Gastroesophageal sphincter (tissue), 3 donors: ENCODE results near the gene ARHGEF17.

Source experiments
- EP300 ChIP-seq: sonication (generic); formaldehyde crosslinking; IDR thresholded peaks from one replicate; pipeline ENCODE4 v1.6.1; 2017; ENCODE audit warnings: antibody characterized with exemption, mild to moderate bottlenecking
- POLR2A ChIP-seq, 2 donors: fragments of 450-650 bp; IDR thresholded peaks; one replicate each; pipeline ENCODE4 v1.6.1; 2017; ENCODE audit warnings: antibody characterized with exemption in 2 of 2, mild to moderate bottlenecking in 2 of 2, moderate library complexity in 1 of 2
- POLR2AphosphoS5 ChIP-seq: sonication (generic); formaldehyde crosslinking; IDR thresholded peaks from one replicate; pipeline ENCODE4 v1.6.1; 2017; ENCODE audit warnings: antibody characterized with exemption
- TF ChIP-seq, protein P1 (sequence below), 4 experiments: fragments of 200-600 bp in 2 of 4; fragments of 450-650 bp in 2 of 4; sonication (generic) in 1 of 4; IDR thresholded peaks; one replicate each; pipeline ENCODE4 v1.5.1; 2017 to 2019; ENCODE audit warnings: antibody characterized with exemption in 4 of 4, mild to moderate bottlenecking in 2 of 4, moderate library complexity in 2 of 4

DNA sequence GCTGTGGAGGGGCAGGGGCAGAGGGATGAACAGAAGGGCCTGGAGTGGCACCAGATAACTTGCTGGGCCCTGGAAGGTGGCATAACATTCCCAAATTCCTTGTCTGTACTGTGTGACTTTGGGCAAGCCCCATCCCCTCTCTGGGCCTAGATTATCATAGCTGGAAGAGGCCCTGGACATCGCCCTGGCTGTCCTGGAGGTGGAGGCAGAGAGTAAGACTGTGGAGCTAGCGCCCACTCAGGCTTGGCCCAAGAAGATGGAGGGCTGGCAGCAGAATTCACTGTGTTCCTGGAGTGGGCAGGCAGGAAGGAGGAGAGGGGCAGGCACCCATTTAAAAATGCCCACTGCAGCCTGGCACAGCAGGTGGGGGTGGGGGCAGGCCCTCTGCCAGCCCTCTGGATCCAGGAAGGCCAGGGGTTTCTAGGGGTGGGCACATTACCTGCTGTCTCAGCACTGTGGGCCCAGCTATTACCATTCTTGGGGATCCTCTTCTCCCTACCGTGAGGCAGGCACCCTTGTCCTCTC is 22.6 kb downstream of the ARHGEF17 start:
- TF ChIP-seq EP300 (no peak), POLR2A (IDR thresholded peaks at IDR 0.05) (no peak), POLR2AphosphoS5 (no peak)
- TF ChIP-seq, protein P1, sequence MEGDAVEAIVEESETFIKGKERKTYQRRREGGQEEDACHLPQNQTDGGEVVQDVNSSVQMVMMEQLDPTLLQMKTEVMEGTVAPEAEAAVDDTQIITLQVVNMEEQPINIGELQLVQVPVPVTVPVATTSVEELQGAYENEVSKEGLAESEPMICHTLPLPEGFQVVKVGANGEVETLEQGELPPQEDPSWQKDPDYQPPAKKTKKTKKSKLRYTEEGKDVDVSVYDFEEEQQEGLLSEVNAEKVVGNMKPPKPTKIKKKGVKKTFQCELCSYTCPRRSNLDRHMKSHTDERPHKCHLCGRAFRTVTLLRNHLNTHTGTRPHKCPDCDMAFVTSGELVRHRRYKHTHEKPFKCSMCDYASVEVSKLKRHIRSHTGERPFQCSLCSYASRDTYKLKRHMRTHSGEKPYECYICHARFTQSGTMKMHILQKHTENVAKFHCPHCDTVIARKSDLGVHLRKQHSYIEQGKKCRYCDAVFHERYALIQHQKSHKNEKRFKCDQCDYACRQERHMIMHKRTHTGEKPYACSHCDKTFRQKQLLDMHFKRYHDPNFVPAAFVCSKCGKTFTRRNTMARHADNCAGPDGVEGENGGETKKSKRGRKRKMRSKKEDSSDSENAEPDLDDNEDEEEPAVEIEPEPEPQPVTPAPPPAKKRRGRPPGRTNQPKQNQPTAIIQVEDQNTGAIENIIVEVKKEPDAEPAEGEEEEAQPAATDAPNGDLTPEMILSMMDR (IDR thresholded peaks at IDR 0.05) = peak in 3 of 4 experiments; percentile 38 to 57 (median 49)
